Rectal smooth muscle tissue (tissue), 1 donor: ENCODE data around the gene ATP1B3.

Experiments
- H3K27ac ChIP-seq: one replicate; pipeline ENCODE4 v1.7.0; 2013; ENCODE audit warnings: low read depth, low read length, inconsistent platforms
- H3K27me3 ChIP-seq: one replicate; pipeline ENCODE4 v1.7.0; 2013; ENCODE audit warnings: low read length; ENCODE audit not compliant: control insufficient read depth, insufficient read depth
- H3K36me3 ChIP-seq: one replicate; pipeline ENCODE4 v1.7.0; 2013; ENCODE audit warnings: low read length; ENCODE audit not compliant: control insufficient read depth, insufficient read depth
- H3K4me1 ChIP-seq: one replicate; pipeline ENCODE4 v1.7.0; 2013; ENCODE audit warnings: low read length; ENCODE audit not compliant: control insufficient read depth, insufficient read depth
- H3K4me3 ChIP-seq: one replicate; pipeline ENCODE4 v1.7.0; 2013; ENCODE audit warnings: low read length
- H3K9ac ChIP-seq: one replicate; pipeline ENCODE4 v1.7.0; 2013; ENCODE audit warnings: low read length

The ATP1B3 gene

GRCh38 chr3:141941093-141941492, 64.7 kb downstream of the ATP1B3 start:
- no peak overlapping the region for H3K9ac ChIP-seq
- peak overlapping the region; percentile 51 for H3K27ac ChIP-seq

GRCh38 chr3:141942006-141942405, 65.6 kb downstream of the ATP1B3 start:
- Histone ChIP-seq H3K9ac (no peak overlapping the region), H3K4me1 (no peaks in the 10 kb centered on the region), H3K36me3 (no peaks in the 10 kb centered on the region), H3K27me3 (no peaks in the 10 kb centered on the region), H3K4me3 (no peak overlapping the region), H3K27ac (no peak overlapping the region)

More at GRCh38 chr3:141941093-141941492, 64.7 kb downstream of the ATP1B3 start:
- H3K4me1 ChIP-seq, result no peaks in the 10 kb centered on the region
- H3K4me3 ChIP-seq, result no peak overlapping the region
- no peaks in the 10 kb centered on the region for H3K36me3 ChIP-seq
- no peaks in the 10 kb centered on the region for H3K27me3 ChIP-seq

GRCh38 chr3:141945726-141946485, 69.5 kb downstream of the ATP1B3 start:
- no peaks in the 10 kb centered on the region for H3K36me3 ChIP-seq
- no peaks in the 10 kb centered on the region for H3K27me3 ChIP-seq
- no peak overlapping the region for H3K27ac ChIP-seq
- no peak overlapping the region for H3K9ac ChIP-seq
- H3K4me1 ChIP-seq, result no peaks in the 10 kb centered on the region
- no peak overlapping the region for H3K4me3 ChIP-seq

- Histone ChIP-seq H3K9ac (no peak overlapping the region), H3K4me3 (no peak overlapping the region), H3K27ac (no peak overlapping the region), H3K4me1 (no peaks in the 10 kb centered on the region), H3K27me3 (no peaks in the 10 kb centered on the region), H3K36me3 (peaks cover 2% of the 10 kb centered on the region)
Observed at GRCh38 chr3:141949399-141949798, 73.0 kb downstream of the ATP1B3 start.

DNA sequence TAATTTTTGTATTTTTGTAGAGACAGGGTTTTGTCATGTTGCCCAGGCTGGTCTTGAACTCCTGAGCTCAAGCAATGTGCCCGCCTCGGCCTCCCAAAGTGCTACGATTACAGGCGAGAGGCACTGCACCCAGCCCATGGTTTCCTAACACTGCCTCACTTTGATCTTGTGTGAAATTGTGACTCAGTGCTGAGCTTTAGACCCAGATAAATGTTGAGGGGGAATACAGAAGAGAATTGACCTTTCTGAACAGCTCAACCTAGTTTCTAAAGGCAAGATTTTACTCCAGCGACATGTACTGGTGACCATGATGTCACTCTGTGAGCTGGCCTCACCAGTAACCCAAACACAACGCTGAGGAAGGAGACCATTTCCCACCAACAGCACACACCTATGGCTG, 73.5 kb downstream of the ATP1B3 start:
- H3K4me3 ChIP-seq, result no peak overlapping the region
- H3K36me3 ChIP-seq, result peaks cover 2% of the 10 kb centered on the region
- peaks cover under 1% of the 10 kb centered on the region for H3K4me1 ChIP-seq
- no peaks in the 10 kb centered on the region for H3K27me3 ChIP-seq
- no peak overlapping the region for H3K27ac ChIP-seq
- no peak overlapping the region for H3K9ac ChIP-seq

DNA sequence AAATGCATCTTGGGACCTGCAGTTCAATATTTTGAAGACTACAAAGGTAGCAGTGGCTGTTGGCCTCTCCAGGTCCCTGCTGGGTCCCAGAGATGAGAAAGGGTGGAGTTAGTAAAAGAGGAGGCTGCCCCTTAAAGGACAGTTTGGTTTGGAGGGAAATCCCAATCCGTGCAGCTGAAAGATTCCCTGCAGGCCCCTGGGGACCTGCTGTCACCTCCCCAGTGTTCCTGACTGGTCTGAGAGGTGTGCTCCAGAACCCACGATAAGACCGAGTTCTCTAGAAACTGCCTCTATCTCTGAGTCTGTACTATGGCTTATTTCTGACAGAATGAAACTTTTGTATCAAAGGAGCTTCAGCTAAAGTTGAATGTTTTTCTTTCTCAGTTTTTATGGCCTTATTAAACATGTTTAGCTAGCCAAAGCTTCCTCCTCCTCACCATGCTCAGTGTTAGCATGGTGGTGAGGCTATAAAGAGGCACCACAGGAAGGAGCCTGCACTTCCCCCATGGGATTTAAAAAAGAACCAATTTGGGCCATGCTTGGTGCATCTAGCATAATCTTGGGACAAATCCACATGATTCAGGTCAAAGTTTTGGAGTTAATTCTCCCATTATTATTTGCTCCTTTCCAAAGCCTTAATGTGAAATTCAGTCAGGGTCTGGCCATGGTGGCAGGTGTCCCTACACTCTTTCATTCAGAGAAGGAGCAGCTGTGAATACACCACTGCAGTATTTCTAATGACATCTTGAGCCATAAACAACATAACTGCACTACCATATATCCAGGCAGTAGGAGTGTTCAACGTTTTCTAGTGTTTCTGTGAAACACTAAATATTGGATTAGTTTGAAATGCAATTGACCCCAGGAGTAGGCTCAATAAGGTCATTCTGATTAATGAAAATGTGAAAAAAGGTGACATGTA, 74.4 kb downstream of the ATP1B3 start:
- Histone ChIP-seq H3K4me3 (no peak overlapping the region), H3K27me3 (no peaks in the 10 kb centered on the region), H3K27ac (no peak overlapping the region), H3K4me1 (peaks cover 3% of the 10 kb centered on the region), H3K9ac (no peak overlapping the region), H3K36me3 (peaks cover 2% of the 10 kb centered on the region)

- Histone ChIP-seq H3K36me3 (peaks cover 2% of the 10 kb centered on the region), H3K4me3 (no peak overlapping the region), H3K27ac (no peak overlapping the region), H3K27me3 (no peaks in the 10 kb centered on the region), H3K4me1 (peaks cover 3% of the 10 kb centered on the region), H3K9ac (no peak overlapping the region)
Observed at GRCh38 chr3:141952611-141953010, 76.2 kb downstream of the ATP1B3 start.

- H3K27ac ChIP-seq, result peak overlapping the region; percentile 22
Observed at GRCh38 chr3:141955175-141955574, 78.7 kb downstream of the ATP1B3 start.

DNA sequence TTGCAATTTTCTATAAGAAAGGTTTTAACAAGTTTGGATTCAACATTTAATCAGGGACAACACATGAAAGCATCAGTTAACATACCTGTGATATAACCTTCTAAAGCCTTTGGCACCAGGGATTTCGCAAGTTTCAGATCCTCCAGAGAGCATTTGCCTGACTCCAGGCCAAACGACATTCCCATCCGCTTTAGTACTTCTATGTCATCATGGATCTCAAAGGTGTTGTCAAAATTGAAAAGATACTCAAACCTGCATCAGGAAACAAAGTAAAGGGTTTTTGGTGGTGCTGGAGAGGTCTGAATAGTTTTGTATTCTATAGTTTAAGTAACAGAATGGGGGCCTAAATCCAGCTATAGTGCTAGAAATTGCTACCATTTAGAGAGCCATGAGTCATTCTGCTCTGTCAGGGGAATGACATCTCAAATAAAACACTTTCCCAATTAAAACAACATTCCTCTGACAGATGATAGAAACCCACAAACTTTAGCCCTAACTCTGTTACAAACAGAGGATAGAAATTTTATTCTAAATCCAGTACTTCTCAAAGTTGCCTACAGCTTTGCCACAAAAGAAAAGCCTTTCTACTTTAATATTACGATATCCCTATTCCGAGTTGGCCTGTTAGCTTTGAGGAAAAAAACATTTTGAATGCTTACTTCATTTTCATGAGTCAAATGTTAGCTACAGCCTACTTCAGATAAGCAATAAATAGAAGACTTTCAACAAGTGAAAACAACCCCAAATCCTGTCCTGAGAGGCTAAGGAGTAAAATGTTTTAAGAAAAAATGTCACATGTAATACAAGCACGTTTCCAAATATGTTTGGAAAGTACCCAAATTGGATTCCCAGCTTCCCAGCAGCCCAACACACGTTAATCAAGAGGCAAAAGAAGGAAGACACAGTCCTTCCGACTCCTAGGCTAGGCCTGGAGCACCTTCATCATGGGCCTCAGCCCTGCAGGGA, 83.4 kb downstream of the ATP1B3 start:
- Histone ChIP-seq H3K9ac (no peak overlapping the region), H3K36me3 (no peaks in the 10 kb centered on the region), H3K4me3 (no peak overlapping the region), H3K4me1 (peaks cover 6% of the 10 kb centered on the region), H3K27ac (peak overlapping the region; percentile 72), H3K27me3 (no peaks in the 10 kb centered on the region)

More at GRCh38 chr3:141955175-141955574, 78.7 kb downstream of the ATP1B3 start:
- Histone ChIP-seq H3K4me3 (no peak overlapping the region), H3K36me3 (peaks cover 2% of the 10 kb centered on the region), H3K27me3 (no peaks in the 10 kb centered on the region), H3K9ac (no peak overlapping the region), H3K4me1 (peaks cover 3% of the 10 kb centered on the region)

- Histone ChIP-seq H3K4me3 (no peak overlapping the region), H3K4me1 (peaks cover 3% of the 10 kb centered on the region), H3K27ac (no peak overlapping the region), H3K9ac (no peak overlapping the region), H3K27me3 (no peaks in the 10 kb centered on the region), H3K36me3 (no peaks in the 10 kb centered on the region)
Observed at GRCh38 chr3:141960731-141961130, 84.3 kb downstream of the ATP1B3 start.

- no peak overlapping the region for H3K9ac ChIP-seq
- H3K4me3 ChIP-seq, result no peak overlapping the region
- H3K4me1 ChIP-seq, result peaks cover 3% of the 10 kb centered on the region
- H3K27ac ChIP-seq, result no peak overlapping the region
- no peaks in the 10 kb centered on the region for H3K27me3 ChIP-seq
- no peaks in the 10 kb centered on the region for H3K36me3 ChIP-seq
Observed at GRCh38 chr3:141963301-141963700, 86.9 kb downstream of the ATP1B3 start.

DNA sequence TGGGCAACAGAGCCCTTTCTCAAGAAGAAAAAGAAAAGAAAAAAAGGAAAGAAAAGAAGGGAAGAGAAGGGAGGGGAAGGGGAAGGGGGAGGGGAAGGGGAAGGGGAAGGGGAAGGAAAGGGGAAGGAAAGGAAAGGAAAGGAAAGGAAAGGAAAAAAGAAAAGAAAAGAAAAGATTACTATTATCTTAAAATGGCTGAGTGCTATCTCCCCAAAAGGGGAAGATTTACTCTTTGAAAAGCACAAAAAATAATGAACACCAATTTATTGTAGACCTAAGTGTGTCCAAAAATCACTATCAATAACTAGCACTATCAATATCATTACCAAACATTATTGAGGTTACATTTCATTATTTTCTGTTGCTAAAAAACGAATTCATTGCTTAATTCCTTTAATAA, 89.0 kb downstream of the ATP1B3 start:
- Histone ChIP-seq H3K9ac (no peak overlapping the region), H3K4me1 (no peaks in the 10 kb centered on the region), H3K4me3 (no peak overlapping the region), H3K36me3 (no peaks in the 10 kb centered on the region), H3K27ac (no peak overlapping the region), H3K27me3 (no peaks in the 10 kb centered on the region)
